ENCODE results near the gene CCSER1.

GRCh38 chr4:90624781-90625180 is 497.6 kb downstream of the CCSER1 start:
- TF ChIP-seq, protein P1, sequence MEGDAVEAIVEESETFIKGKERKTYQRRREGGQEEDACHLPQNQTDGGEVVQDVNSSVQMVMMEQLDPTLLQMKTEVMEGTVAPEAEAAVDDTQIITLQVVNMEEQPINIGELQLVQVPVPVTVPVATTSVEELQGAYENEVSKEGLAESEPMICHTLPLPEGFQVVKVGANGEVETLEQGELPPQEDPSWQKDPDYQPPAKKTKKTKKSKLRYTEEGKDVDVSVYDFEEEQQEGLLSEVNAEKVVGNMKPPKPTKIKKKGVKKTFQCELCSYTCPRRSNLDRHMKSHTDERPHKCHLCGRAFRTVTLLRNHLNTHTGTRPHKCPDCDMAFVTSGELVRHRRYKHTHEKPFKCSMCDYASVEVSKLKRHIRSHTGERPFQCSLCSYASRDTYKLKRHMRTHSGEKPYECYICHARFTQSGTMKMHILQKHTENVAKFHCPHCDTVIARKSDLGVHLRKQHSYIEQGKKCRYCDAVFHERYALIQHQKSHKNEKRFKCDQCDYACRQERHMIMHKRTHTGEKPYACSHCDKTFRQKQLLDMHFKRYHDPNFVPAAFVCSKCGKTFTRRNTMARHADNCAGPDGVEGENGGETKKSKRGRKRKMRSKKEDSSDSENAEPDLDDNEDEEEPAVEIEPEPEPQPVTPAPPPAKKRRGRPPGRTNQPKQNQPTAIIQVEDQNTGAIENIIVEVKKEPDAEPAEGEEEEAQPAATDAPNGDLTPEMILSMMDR (IDR thresholded peaks at IDR 0.05; ENCODE audit: low read length), result no peak
- TF ChIP-seq EZH2 (IDR thresholded peaks at IDR 0.05; ENCODE audit: borderline replicate concordance, low read length), result no peak

All from OCI-LY1 (cell line).